SJSA1 (cell line): ENCODE measurements around the gene PNRC2. TPM values are rescaled to one million over a fixed set of nuclear protein-coding genes. Genes with fewer than 3 reads are reported as not detected.
A peak's percentile ranks its signal among the peaks of the same experiment; 100 is the strongest.

ENCODE experiments used
- DNase-seq, 2 experiments: peaks; one replicate each; pipeline ENCODE4 v3.0.0-alpha.2; 2015 to 2020; ENCODE audit warnings: low spot score in 2 of 2, low read depth in 1 of 2
- H3K27ac ChIP-seq: fragments of 250-450 bp; sonication (Bioruptor Pico); 2 replicates; pipeline ENCODE4 v1.5.1; 2020; ENCODE audit warnings: mild to moderate bottlenecking, moderate library complexity
- H3K27me3 ChIP-seq: fragments of 250-450 bp; sonication (Bioruptor Pico); replicated peaks from 2 replicates; pipeline ENCODE4 v1.5.1; 2020; ENCODE audit warnings: mild to moderate bottlenecking, moderate library complexity
- H3K36me3 ChIP-seq: fragments of 250-450 bp; sonication (Bioruptor Pico); 2 replicates; pipeline ENCODE4 v1.5.1; 2020; ENCODE audit warnings: mild to moderate bottlenecking
- H3K4me1 ChIP-seq: fragments of 250-450 bp; sonication (Bioruptor Pico); replicated peaks from 2 replicates; pipeline ENCODE4 v1.6.1; 2021; ENCODE audit warnings: mild to moderate bottlenecking
- H3K4me3 ChIP-seq: fragments of 250-450 bp; sonication (Bioruptor Pico); 2 replicates; pipeline ENCODE4 v1.5.1; 2020; ENCODE audit warnings: mild to moderate bottlenecking
- H3K9me3 ChIP-seq: fragments of 250-450 bp; sonication (Bioruptor Pico); replicated peaks from 2 replicates; pipeline ENCODE4 v1.5.1; 2020; ENCODE audit warnings: mild to moderate bottlenecking
- total RNA-seq: library from RNA; depleted of rRNA; stranded (reverse); fragments of >200 nt; shearing (Covaris generic); gene quantifications from 2 replicates; pipeline ENCODE4 v1.2.3, GENCODE V29; 2014; rRNA removed

The PNRC2 gene, protein sequence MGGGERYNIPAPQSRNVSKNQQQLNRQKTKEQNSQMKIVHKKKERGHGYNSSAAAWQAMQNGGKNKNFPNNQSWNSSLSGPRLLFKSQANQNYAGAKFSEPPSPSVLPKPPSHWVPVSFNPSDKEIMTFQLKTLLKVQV
- total RNA-seq = 123 and 145 TPM in 2 replicates

DNA sequence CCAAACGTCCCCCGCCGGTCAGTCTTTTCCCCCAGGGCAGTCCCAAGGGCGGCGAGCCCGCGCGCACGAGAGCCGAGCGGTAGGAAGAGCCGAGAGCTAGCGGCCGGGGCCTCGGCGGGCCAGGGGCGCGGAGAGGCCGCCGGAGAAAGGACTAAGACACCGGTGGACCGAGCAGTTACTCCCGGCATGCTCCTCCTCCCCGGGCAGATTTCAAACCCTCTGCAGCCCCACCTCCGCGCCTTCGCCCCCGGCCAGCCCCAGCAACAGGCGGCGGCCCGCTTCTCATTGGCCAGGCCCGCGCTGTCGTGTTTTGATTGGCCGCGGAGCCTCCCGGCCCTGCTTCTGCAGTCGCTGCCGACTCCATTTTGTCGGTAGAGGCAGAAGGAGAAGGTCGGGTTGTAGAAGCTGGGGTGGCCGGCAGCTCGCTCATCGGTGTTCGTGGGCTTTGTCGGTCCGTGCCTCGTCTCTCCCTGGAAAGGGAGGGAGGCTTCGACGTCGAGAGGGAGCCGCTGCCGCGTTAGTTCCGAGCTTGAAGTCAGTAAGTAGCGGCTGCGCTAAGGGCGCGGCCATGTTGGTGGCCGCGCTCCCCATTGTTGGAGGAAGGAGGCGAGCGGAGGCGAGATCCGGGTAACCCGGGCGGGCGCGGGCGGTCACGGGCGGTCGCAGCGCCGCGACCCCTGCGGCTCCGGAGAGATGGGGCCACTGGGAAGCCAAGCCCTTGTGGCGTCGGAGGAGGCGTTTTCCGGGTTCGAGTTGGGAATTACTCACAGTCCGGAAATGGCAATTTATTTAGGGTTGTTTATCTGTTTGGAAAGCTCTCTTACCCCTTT is at the start of gene PNRC2:
TSS of gene PNRC2 (plus strand) at position 368 of the 830 bp plus-strand sequence. CDS start 1,630 bp downstream, outside the sequence.
- Histone ChIP-seq H3K27ac (peak within 1 kb of the TSS; percentile 98), H3K4me3 (peak within 1 kb of the TSS; percentile 83), H3K9me3 (no peaks in the 10 kb centered on the region), H3K4me1 (peaks cover 12% of the 10 kb centered on the region; the same call in 1 of the 2 replicates), H3K27me3 (no peaks in the 10 kb centered on the region), H3K36me3 (peaks cover 38% of the 10 kb centered on the region)
- DNase-seq = peak; percentile 98

DNA sequence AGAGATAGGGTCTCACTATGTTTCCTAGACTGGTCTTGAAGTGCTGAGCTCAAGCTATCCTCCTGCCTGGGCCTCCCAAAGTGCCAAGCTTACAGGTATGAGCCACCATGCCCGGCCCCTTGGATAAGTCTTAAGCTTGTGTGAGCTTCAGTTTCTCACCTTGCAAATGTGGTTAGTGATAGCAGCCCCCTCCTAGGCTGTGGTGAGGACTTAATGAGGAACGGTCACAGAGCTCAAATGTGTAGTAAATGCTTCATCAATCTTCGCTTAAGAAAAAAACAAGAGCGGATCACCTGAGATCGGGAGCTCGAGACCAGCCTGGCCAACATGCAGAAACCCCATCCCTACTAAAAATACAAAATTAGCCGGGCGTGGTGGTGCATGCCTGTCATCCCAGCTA is 49.5 kb upstream of the PNRC2 start:
- H3K27ac ChIP-seq = no peak overlapping the region
- no peaks in the 10 kb centered on the region for H3K9me3 ChIP-seq
- DNase-seq = no peak
- peaks cover 3% of the 10 kb centered on the region; the same call in 1 of the 2 replicates for H3K4me1 ChIP-seq
- H3K27me3 ChIP-seq = peaks cover 3% of the 10 kb centered on the region; the same call in 1 of the 2 replicates
- no peaks in the 10 kb centered on the region for H3K36me3 ChIP-seq
- no peak overlapping the region for H3K4me3 ChIP-seq

DNA sequence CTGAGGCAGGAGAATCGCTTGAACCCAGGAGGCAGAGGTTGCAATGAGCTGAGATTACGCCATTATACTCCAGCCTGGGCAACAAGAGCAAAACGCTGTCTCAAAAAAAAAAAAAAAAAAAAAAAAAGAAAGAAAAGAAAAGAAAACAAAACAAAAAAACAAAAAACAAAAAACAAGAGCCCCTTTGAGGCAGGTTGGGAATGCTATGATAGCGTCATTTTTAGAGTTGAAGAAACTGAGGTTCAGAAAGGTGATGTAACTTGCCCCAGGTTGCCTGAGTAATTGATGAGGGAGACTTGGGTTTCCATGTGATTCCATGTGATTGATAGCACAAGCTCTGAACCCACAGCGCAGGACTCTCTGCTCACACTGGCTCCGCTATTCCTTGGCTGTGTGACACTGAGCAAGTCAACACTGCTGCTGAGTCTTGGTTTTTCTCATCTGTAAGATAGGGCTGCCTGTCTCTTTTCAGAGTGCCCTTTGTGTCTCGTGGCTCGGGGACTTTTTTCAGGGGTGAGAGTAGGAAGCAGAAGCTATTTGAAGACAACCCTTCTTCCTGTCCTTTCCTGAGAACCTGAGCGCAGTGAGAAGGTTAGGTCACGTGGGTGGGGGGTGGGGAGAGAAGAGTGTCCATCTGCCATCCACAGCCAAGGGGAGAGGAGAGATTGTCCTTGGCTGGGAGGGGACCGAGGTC is 48.9 kb upstream of the PNRC2 start:
- Histone ChIP-seq H3K4me1 (peaks cover 3% of the 10 kb centered on the region; the same call in 1 of the 2 replicates), H3K4me3 (no peak overlapping the region), H3K27me3 (peaks cover 3% of the 10 kb centered on the region; the same call in 1 of the 2 replicates), H3K9me3 (no peaks in the 10 kb centered on the region), H3K27ac (no peak overlapping the region), H3K36me3 (no peaks in the 10 kb centered on the region)
- no peak for DNase-seq

DNA sequence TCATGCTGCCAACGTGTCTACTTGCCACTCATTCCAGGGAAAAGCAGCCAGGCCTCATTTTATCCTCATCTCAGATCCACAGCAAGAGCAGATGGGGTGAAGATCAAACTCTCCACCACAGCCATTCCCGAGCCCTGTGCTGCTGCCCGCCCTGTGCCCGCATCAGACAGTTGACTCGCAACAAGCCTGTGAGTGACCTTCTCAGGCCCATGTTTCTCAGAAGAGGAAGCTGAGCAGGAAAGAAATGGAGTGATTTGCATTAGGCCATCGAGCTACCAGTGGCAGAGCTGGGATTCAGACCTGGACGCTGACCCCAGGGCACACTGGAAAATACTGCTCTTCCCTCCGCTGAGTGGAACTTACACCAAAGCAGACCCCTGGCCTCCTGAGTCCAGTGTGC is 47.7 kb upstream of the PNRC2 start:
- peaks cover 3% of the 10 kb centered on the region; the same call in 1 of the 2 replicates for H3K4me1 ChIP-seq

DNA sequence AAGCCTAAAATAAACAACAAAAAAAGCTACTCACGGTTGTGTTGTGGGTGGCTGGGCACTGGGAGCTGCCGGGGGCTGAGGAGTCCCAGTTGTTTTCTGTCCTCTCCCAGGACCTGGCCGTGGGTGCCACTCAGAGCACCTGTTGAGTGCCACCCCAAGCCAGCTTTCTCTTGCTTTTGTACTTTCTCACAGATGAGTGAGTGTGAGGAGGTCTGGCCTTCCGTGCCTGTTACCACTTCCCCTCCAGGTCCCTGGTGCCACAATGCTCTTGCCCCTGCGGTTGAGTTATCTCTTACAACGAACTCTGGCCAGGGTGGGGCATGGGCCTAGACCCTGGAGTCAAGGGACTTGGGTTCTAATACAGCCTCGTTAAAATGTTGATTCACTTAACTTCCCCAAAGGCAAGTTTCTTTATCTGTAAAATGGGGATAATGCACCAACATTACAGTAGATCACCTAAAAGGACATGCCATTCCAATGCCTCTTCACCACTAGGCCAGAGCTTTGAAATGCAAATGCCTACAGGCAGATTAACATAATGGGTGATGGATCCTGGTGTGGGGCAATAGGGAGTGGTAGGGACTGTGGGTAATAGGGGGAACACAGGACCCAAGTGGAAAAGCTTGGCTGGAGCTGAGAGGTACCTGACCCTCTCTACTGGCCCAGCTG is 46.3 kb upstream of the PNRC2 start, which contains the start of gene CNR2:
TSS of gene CNR2 (minus strand) at position 151 of the 669 bp plus-strand sequence. CDS start 37,745 bp downstream, outside the sequence.
- Histone ChIP-seq H3K4me3 (no peak within 1 kb of the TSS), H3K36me3 (no peaks in the 10 kb centered on the region), H3K27ac (no peak within 1 kb of the TSS), H3K9me3 (no peaks in the 10 kb centered on the region), H3K4me1 (peaks cover 3% of the 10 kb centered on the region; the same call in 1 of the 2 replicates), H3K27me3 (no peaks in the 10 kb centered on the region)
- DNase-seq = no peak

More for the DNA sequence above, 47.7 kb upstream of the PNRC2 start:
- no peaks in the 10 kb centered on the region for H3K36me3 ChIP-seq
- no peak for DNase-seq
- H3K27me3 ChIP-seq = peaks cover 3% of the 10 kb centered on the region; the same call in 1 of the 2 replicates
- H3K9me3 ChIP-seq = no peaks in the 10 kb centered on the region
- no peak overlapping the region for H3K4me3 ChIP-seq
- no peak overlapping the region for H3K27ac ChIP-seq

DNA sequence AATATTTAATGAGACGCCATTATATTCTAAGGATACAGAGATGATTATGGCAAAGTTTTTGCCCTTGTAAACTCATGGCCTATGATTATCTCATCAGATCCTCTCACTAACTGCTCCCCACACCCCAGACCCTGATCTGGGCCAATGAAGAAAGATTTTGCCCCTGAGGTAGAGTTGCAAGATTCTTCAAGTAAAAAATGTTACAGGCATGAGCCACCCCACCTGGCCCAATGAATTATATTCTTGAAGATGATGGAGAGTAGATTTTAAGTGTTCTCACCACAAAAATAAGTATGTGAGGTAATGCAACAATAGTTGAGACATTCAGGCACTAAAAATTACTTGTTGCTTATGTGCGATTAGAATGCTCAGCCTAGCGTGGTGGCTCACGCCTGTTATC is 44.7 kb upstream of the PNRC2 start:
- H3K4me3 ChIP-seq = no peak overlapping the region
- no peaks in the 10 kb centered on the region for H3K9me3 ChIP-seq
- no peak for DNase-seq
- peaks cover 6% of the 10 kb centered on the region; the same call in 1 of the 2 replicates for H3K4me1 ChIP-seq
- no peaks in the 10 kb centered on the region for H3K27me3 ChIP-seq
- H3K27ac ChIP-seq = no peak overlapping the region
- no peaks in the 10 kb centered on the region for H3K36me3 ChIP-seq

DNA sequence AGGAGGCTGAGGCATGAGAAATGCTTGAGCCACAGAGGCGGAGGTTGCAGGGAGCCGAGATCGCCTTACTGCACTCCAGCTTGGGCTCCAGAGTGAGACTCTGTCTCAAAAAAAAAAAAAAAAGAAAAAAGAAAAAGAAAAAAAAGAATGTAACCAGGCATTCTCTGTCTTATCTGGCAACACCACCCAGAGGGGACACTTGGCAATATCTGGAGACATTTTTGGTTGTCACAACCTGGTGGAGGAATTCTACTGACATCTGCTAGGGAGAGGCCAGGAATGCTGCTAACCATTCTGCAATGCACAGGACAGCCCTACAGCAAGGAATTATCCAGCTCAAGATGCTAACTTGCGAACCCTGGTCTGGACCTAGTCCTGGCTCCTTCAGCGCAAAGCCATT is 44.2 kb upstream of the PNRC2 start:
- Histone ChIP-seq H3K4me1 (peaks cover 9% of the 10 kb centered on the region; the same call in 1 of the 2 replicates), H3K27ac (no peak overlapping the region), H3K36me3 (no peaks in the 10 kb centered on the region), H3K9me3 (no peaks in the 10 kb centered on the region), H3K27me3 (no peaks in the 10 kb centered on the region), H3K4me3 (no peak overlapping the region)
- no peak for DNase-seq

DNA sequence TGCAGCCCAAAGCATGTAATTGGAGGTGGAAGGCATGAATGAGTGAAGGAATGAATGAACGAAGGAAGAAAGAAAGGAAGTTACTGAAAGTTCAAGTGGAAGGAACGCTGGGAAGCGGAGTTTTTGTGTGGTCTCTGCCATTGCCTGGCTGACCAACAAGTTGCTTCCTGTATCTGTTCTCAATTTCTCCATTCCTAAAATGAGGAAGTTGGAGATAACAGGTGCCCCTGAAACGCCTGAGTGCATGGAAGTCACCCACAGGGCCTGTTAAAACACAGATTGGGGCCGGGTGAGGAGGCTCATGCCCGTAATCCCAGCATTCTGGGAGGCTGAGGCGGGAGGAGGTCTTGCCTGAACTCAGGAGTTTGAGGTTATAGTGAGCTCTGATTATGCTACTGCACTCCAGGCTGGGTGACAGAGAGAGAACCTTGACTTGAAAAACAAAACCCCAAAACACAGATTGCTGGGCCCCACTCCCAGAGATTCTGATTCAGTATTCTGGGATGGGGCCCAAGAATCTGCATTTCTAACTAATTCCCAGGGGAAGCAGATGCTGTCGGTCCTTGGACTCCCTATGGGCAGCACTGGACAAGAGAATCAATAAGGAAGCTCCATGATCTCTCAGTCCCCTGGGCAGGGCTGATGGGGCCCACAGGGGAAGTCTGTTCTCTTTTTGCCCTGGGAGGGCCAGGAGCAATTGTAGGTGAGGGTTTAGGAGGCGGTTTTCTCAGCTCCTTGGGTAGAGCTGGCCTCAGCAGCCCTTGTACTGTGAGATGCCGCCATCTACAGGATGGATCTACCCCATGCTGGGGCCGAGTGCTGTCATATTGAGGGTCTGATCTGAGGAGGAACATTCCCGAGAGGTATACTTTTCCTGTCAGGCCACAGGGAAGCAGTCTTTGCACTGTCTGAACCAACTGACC is 43.2 kb upstream of the PNRC2 start:
- no peak overlapping the region for H3K27ac ChIP-seq
- H3K4me3 ChIP-seq = no peak overlapping the region
- peak; percentile 46 to 62 for DNase-seq
- no peaks in the 10 kb centered on the region for H3K27me3 ChIP-seq
- H3K9me3 ChIP-seq = no peaks in the 10 kb centered on the region
- H3K4me1 ChIP-seq = peaks cover 9% of the 10 kb centered on the region; the same call in 1 of the 2 replicates
- no peaks in the 10 kb centered on the region for H3K36me3 ChIP-seq

DNA sequence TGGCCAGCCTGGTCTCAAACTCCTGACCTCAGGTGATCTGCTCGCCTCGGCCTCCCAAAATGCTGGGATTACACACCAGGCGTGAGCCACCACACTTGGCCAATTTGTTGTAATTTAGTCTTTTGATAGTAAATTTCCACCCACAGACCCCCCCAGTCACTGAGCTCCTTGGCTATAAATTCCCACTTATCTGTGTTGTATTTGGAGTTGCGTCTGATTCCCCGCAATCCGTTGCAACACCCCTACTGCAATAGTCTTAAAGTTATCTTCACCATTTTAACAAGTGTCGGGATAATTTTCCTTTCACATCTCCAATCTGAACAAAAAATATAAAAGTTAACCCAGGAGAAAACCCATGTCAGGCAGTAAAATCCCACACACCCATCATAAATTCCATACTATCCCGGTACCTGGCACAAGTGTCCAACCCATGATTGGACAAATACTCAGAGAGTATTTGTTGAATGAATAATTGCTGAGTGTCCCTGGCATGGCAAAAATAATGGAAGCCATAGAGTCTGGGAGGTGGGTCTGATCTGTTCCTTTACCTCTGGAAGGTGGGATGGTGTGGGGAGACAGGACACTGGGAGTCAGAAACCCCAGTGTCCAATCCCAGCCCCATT is 37.2 kb upstream of the PNRC2 start:
- H3K4me1 ChIP-seq = peaks cover 6% of the 10 kb centered on the region; the same call in 1 of the 2 replicates
- no peak for DNase-seq
- H3K4me3 ChIP-seq = no peak overlapping the region
- no peaks in the 10 kb centered on the region for H3K36me3 ChIP-seq
- no peaks in the 10 kb centered on the region for H3K9me3 ChIP-seq
- H3K27ac ChIP-seq = no peak overlapping the region
- no peaks in the 10 kb centered on the region for H3K27me3 ChIP-seq

DNA sequence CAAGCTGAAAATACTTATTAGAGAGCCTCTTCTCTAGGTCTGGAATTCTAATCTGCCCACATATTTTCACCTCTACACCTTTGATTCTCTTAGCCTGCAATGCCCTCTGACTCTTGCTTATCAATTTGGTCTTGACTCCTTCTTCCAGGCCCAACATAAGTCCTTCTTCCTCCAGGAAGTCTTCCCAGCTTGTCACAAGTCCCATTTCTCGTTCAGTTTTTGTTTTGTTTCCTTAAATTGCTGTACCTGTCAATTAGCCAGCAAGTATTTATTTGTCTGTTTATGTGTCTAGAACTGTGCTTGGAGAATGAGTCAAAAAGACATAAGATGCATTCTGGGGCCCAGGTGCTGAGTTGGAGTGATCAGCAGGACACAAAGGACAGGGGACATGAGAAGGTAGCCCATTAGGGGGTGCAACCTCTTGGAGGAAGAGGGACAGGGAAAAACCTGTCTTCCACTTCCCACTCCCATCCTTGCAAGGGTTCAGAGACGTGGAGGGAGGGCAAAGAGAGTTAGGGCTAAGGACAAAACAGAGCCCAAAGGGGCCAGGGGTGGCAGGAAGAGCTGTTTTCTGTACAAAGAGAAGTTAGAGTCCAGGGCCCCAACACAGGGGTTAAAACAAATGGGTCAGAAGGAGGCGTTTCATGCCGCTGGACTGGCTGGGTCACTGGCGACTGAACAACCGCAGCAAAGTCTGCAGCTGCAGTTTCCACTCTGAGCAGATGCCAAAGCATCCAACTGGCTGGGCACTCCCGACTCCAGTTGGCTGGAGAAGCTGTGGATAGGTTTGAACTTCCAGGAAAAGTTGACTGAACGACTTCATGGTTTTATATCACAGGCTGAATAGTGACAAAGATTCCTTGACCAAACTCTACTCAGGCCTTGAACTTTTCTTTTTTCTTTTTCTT is 35.8 kb upstream of the PNRC2 start:
- Histone ChIP-seq H3K27ac (no peak overlapping the region), H3K36me3 (no peaks in the 10 kb centered on the region), H3K4me3 (no peak overlapping the region), H3K27me3 (no peaks in the 10 kb centered on the region), H3K9me3 (no peaks in the 10 kb centered on the region), H3K4me1 (peaks cover 6% of the 10 kb centered on the region; the same call in 1 of the 2 replicates)
- DNase-seq = no peak

DNA sequence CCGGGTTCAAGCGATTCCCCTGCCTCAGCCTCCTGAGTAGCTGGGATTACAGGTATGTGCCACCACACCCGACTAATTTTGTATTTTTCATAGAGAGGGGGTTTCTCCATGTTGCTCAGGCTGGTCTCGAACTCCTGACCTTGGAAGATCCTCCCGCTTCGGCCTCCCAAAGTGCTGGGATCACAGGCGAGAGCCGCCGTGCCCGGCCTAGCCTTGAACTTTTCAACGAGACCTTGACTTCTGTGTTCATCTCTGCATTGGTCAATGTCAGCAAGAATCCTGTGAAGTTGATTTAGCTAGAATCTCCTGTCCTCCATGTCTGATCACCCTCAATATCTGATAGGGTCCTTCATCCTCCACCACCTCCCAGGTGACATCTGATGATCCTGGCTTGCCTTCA is 35.0 kb upstream of the PNRC2 start:
- Histone ChIP-seq H3K9me3 (no peaks in the 10 kb centered on the region), H3K4me1 (peaks cover 6% of the 10 kb centered on the region; the same call in 1 of the 2 replicates), H3K4me3 (no peak overlapping the region), H3K36me3 (no peaks in the 10 kb centered on the region), H3K27ac (no peak overlapping the region), H3K27me3 (no peaks in the 10 kb centered on the region)
- DNase-seq = no peak
